AG08396 (cell line): ENCODE data around the gene SIPA1.
"Not testable (repeated sequence)": the region's sequence is repeated elsewhere in the genome, so short reads cannot be mapped to it uniquely, and the experiment has no call there.

Source experiments
- DNase-seq: peaks from one replicate; pipeline ENCODE4 v3.0.0; 2012; ENCODE audit warnings: low spot score, mixed read lengths

The SIPA1 gene

GRCh38 chr11:65661599-65662246 lies 23.8 kb downstream of the SIPA1 start:
- DNase-seq, result peak; percentile 5

GRCh38 chr11:65662247-65662798 lies 24.4 kb downstream of the SIPA1 start:
- no peak for DNase-seq

- DNase-seq, result peak; percentile 98
Observed at GRCh38 chr11:65662799-65663638, 25.1 kb downstream of the SIPA1 start, which contains the start of gene RELA. RELA (minus strand) TSS chr11:65662916; CDS start chr11:65662832, 84 bp downstream.

GRCh38 chr11:65663639-65664200 lies 25.8 kb downstream of the SIPA1 start:
- peak; percentile 64 for DNase-seq

- no peak for DNase-seq
Observed at GRCh38 chr11:65672180-65672860, 34.4 kb downstream of the SIPA1 start.

- no peak for DNase-seq
Observed at GRCh38 chr11:65672982-65673381, 35.1 kb downstream of the SIPA1 start.

GRCh38 chr11:65680192-65680743 lies 42.4 kb downstream of the SIPA1 start:
- DNase-seq, result no peak

GRCh38 chr11:65683480-65683879 lies 45.6 kb downstream of the SIPA1 start:
- DNase-seq, result not testable (repeated sequence)

GRCh38 chr11:65685981-65686380 lies 48.1 kb downstream of the SIPA1 start:
- DNase-seq, result no peak

- not testable (repeated sequence) for DNase-seq
Observed at GRCh38 chr11:65691847-65692246, 53.9 kb downstream of the SIPA1 start.

GRCh38 chr11:65692367-65692766 lies 54.5 kb downstream of the SIPA1 start:
- DNase-seq, result no peak

- no peak for DNase-seq
Observed at GRCh38 chr11:65695459-65696241, 57.7 kb downstream of the SIPA1 start.

GRCh38 chr11:65696802-65697552 lies 59.1 kb downstream of the SIPA1 start:
- DNase-seq, result no peak

GRCh38 chr11:65698205-65698604 lies 60.3 kb downstream of the SIPA1 start:
- no peak for DNase-seq

GRCh38 chr11:65699306-65699705 lies 61.4 kb downstream of the SIPA1 start:
- no peak for DNase-seq

- DNase-seq, result no peak
Observed at GRCh38 chr11:65700399-65700798, 62.5 kb downstream of the SIPA1 start.
